HG02642 (cell line): ENCODE results near the gene TIAM1.
"Not testable (repeated sequence)": the region's sequence is repeated elsewhere in the genome, so short reads cannot be mapped to it uniquely, and the experiment has no call there.

Source experiments
- ATAC-seq: cut with Tn5 transposase; IDR thresholded peaks from one replicate; pipeline ENCODE4 v1.9.1; 2021; ENCODE audit warnings: mild to moderate bottlenecking; ENCODE audit not compliant: unreplicated experiment, poor library complexity

TIAM1 gene

GRCh38 chr21:31261759-31262158 lies 82.3 kb downstream of the TIAM1 start:
- no peak for ATAC-seq

GRCh38 chr21:31260790-31261189 lies 83.3 kb downstream of the TIAM1 start:
- ATAC-seq, result no peak

GRCh38 chr21:31258073-31258472 lies 86.0 kb downstream of the TIAM1 start:
- no peak for ATAC-seq

GRCh38 chr21:31257265-31257664 lies 86.8 kb downstream of the TIAM1 start:
- no peak for ATAC-seq

GRCh38 chr21:31255896-31256295 lies 88.2 kb downstream of the TIAM1 start:
- no peak for ATAC-seq

- no peak for ATAC-seq
Measured at GRCh38 chr21:31255036-31255435, 89.0 kb downstream of the TIAM1 start.

- no peak for ATAC-seq
Measured at GRCh38 chr21:31254131-31254530, 89.9 kb downstream of the TIAM1 start.

- ATAC-seq, result no peak
Measured at GRCh38 chr21:31253684-31254083, 90.4 kb downstream of the TIAM1 start.

- ATAC-seq, result no peak
Measured at GRCh38 chr21:31252611-31253010, 91.5 kb downstream of the TIAM1 start.

- ATAC-seq, result no peak
Measured at GRCh38 chr21:31252091-31252490, 92.0 kb downstream of the TIAM1 start.

- ATAC-seq, result no peak
Measured at GRCh38 chr21:31251686-31252085, 92.4 kb downstream of the TIAM1 start.

- ATAC-seq, result no peak
Measured at GRCh38 chr21:31248598-31248997, 95.5 kb downstream of the TIAM1 start.

- no peak for ATAC-seq
Measured at GRCh38 chr21:31243611-31244010, 100.5 kb downstream of the TIAM1 start.

GRCh38 chr21:31236528-31236927 lies 107.5 kb downstream of the TIAM1 start:
- no peak for ATAC-seq

- no peak for ATAC-seq
Measured at GRCh38 chr21:31235671-31236450, 108.2 kb downstream of the TIAM1 start.

- no peak for ATAC-seq
Measured at GRCh38 chr21:31234936-31235335, 109.1 kb downstream of the TIAM1 start.

- ATAC-seq, result no peak
Measured at GRCh38 chr21:31233711-31234110, 110.3 kb downstream of the TIAM1 start.

GRCh38 chr21:31232344-31232743 lies 111.7 kb downstream of the TIAM1 start:
- no peak for ATAC-seq

- no peak for ATAC-seq
Measured at GRCh38 chr21:31230937-31231336, 113.1 kb downstream of the TIAM1 start.

- not testable (repeated sequence) for ATAC-seq
Measured at GRCh38 chr21:31228723-31229122, 115.3 kb downstream of the TIAM1 start.

- no peak for ATAC-seq
Measured at GRCh38 chr21:31225713-31226112, 118.3 kb downstream of the TIAM1 start.

- ATAC-seq, result no peak
Measured at GRCh38 chr21:31222142-31222541, 121.9 kb downstream of the TIAM1 start.
